Tibial nerve (tissue), 4 donors: Measurements from ENCODE around the gene TRAPPC4.

ENCODE experiments used
- CTCF ChIP-seq, 5 experiments: fragments of 200-600 bp in 3 of 5; fragments of 450-650 bp in 2 of 5; sonication (generic) in 3 of 5; IDR thresholded peaks; one replicate each; pipeline ENCODE4 v1.5.1; 2016 to 2019; ENCODE audit warnings: antibody characterized with exemption in 5 of 5, mild to moderate bottlenecking in 3 of 5, moderate library complexity in 2 of 5
- EP300 ChIP-seq, 2 donors: sonication (generic); formaldehyde crosslinking; IDR thresholded peaks; one replicate each; pipeline ENCODE4 v1.6.1; 2017; ENCODE audit warnings: antibody characterized with exemption in 2 of 2, mild to moderate bottlenecking in 1 of 2

- TF ChIP-seq EP300 (IDR thresholded peaks at IDR 0.05) (no peak), CTCF (IDR thresholded peaks at IDR 0.05) (no peak)
Observed at GRCh38 chr11:118971646-118972045, 46.9 kb upstream of the TRAPPC4 start, which contains the start of gene FOXR1.
